A549 treated with RU486 at 1 μM for 4 hours (cell line): ENCODE results near the gene ZNF20. TPM values are rescaled to one million over a fixed set of nuclear protein-coding genes. Genes with fewer than 3 reads are reported as not detected.

ENCODE experiments used
- total RNA-seq: library from RNA; stranded (reverse); fragments of 200-300 nt; extraction: Qiagen RNA extraction; gene quantifications from 5 replicates; pipeline ENCODE4 v1.2.3, GENCODE V29; 2022; ENCODE audit warnings: low read depth

Gene ZNF20
- total RNA-seq = 0.15 to 0.36 TPM (median 0.29 TPM) in 3 of 5 replicates, not detected in the others

GRCh38 chr19:12139885-12140544, at the start of gene ZNF20:
TSS of gene ZNF20 (minus strand) at chr19:12140350. CDS start at chr19:12140182, 168 bp downstream.

GRCh38 chr19:12162882-12163806, 23.0 kb upstream of the ZNF20 start, which contains the start of gene ZNF136:
TSS of gene ZNF136 (plus strand) at chr19:12163096. CDS start at chr19:12163204, 108 bp downstream.

GRCh38 chr19:12156223-12157058, 16.3 kb upstream of the ZNF20 start, which contains the start of gene ZNF625:
TSS of gene ZNF625 (minus strand) at chr19:12156734. CDS start at chr19:12156558, 176 bp downstream.

Other genes starting within 250 kb of the ZNF20 start
- 0.18 to 0.39 TPM (median 0.30 TPM) in 5 replicates for gene ZNF700, start 215.2 kb downstream of the ZNF20 start, total RNA-seq
- gene ZNF763, start 175.3 kb downstream of the ZNF20 start, total RNA-seq = not detected in 5 replicates
- gene ZNF433, start 104.7 kb downstream of the ZNF20 start, total RNA-seq = not detected in 5 replicates
- gene ZNF878, start 87.4 kb downstream of the ZNF20 start, total RNA-seq = not detected in 5 replicates
- gene ZNF844, start 75.6 kb downstream of the ZNF20 start, total RNA-seq = not detected in 5 replicates
- not detected in 5 replicates for gene ZNF625, start 16.4 kb upstream of the ZNF20 start, total RNA-seq
- 1.4 to 2.5 TPM (median 1.6 TPM) in 5 replicates for gene ZNF136, start 22.7 kb upstream of the ZNF20 start, total RNA-seq
- 0.64 to 1.0 TPM (median 0.73 TPM) in 5 replicates for gene ZNF44, start 154.5 kb upstream of the ZNF20 start, total RNA-seq
- gene ZNF563, start 193.3 kb upstream of the ZNF20 start, total RNA-seq = not detected in 5 replicates
- not detected in 5 replicates for gene ZNF442, start 225.3 kb upstream of the ZNF20 start, total RNA-seq